Measurements from ENCODE around the gene MAML2.
"Not testable (repeated sequence)": the region's sequence is repeated elsewhere in the genome, so short reads cannot be mapped to it uniquely, and the experiment has no call there.

Gene MAML2

DNA sequence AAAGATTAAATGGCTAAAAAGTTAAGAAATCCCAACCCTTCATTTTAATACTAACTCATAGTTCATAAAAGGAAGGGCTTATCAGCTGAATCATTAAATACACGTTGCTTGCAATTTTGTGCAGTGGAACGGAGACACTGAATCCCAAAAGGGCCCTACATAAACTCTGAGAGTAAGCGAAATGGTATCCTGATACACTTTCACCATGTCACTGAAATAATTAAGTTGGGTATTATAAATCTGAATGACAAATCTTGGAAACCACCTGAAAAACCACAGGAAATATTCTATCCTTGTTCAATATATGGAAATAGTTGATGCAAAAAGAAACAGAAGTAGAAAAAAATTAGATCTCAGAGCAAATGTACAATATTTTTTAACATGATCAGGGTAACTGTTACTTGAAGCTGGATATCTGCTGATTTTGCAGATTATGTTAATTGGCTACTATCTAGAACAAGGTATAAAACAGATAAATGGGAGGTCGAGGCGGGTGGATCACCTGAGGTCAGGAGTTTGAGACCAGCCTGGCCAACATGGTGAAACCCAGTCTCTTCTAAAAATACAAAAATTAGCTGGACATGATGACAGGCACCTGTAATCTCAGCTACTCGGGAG is 55.1 kb downstream of the MAML2 start:
- ATAC-seq (ENCODE audit: insufficient read depth, low read depth) (no peak), DNase-seq (no peak)
- H3K4me1 ChIP-seq (ENCODE audit: insufficient read depth, low read length), result no peaks in the 10 kb centered on the region; the same call in 1 of the 2 replicates
- H3K79me2 ChIP-seq (ENCODE audit: insufficient read depth, low read length), result no peaks in the 10 kb centered on the region
- H4K20me1 ChIP-seq (ENCODE audit: insufficient read depth, low read length), result no peaks in the 10 kb centered on the region
- H3K9me3 ChIP-seq (ENCODE audit: insufficient read depth, low read length, severe bottlenecking), result no peaks in the 10 kb centered on the region
- H3K9ac ChIP-seq (ENCODE audit: low read depth, low read length), result no peak overlapping the region
- H3K27me3 ChIP-seq (ENCODE audit: insufficient read depth, low read length, poor library complexity), result no peaks in the 10 kb centered on the region
- H3K27ac ChIP-seq (ENCODE audit: low read length), result no peak overlapping the region
- H3K4me3 ChIP-seq (ENCODE audit: low read depth in 1 of 2, low read length in 2 of 2), result no peak overlapping the region
- no peak for TF ChIP-seq EZH2 (IDR thresholded peaks at IDR 0.05; ENCODE audit: borderline replicate concordance, low read depth, low read length, severe bottlenecking)
- TF ChIP-seq, protein P1, sequence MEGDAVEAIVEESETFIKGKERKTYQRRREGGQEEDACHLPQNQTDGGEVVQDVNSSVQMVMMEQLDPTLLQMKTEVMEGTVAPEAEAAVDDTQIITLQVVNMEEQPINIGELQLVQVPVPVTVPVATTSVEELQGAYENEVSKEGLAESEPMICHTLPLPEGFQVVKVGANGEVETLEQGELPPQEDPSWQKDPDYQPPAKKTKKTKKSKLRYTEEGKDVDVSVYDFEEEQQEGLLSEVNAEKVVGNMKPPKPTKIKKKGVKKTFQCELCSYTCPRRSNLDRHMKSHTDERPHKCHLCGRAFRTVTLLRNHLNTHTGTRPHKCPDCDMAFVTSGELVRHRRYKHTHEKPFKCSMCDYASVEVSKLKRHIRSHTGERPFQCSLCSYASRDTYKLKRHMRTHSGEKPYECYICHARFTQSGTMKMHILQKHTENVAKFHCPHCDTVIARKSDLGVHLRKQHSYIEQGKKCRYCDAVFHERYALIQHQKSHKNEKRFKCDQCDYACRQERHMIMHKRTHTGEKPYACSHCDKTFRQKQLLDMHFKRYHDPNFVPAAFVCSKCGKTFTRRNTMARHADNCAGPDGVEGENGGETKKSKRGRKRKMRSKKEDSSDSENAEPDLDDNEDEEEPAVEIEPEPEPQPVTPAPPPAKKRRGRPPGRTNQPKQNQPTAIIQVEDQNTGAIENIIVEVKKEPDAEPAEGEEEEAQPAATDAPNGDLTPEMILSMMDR (IDR thresholded peaks at IDR 0.05; ENCODE audit: borderline replicate concordance, extremely low read depth, low read length, poor library complexity, severe bottlenecking), result no peak
- H3K4me2 ChIP-seq (ENCODE audit: insufficient read depth, low read length), result no peak overlapping the region
- H3K36me3 ChIP-seq (ENCODE audit: insufficient read depth, low read length), result no peaks in the 10 kb centered on the region
- no peak overlapping the region for H2AFZ ChIP-seq (ENCODE audit: low read depth, low read length)

DNA sequence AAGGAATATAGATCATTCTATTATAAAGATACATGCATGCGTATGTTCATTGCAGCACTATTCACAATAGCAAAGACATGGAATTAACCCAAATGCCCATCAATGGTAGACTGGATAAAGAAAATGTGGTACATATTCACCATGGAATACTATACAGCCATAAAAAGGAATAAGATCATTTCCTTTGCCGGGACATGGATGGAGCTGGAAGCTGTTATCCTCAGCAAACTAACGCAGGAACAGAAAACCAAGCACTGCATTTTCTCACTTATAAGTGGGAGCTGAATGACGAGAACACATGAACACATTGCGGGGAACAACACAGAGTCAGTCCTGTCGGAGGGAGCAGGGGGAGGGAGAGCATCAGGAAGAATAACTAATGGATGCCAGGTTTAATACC is 57.0 kb downstream of the MAML2 start:
- not testable (repeated sequence) for H3K4me3 ChIP-seq (ENCODE audit: low read depth in 1 of 2, low read length in 2 of 2); H3K4me2 ChIP-seq (ENCODE audit: insufficient read depth, low read length); H3K9ac ChIP-seq (ENCODE audit: low read depth, low read length); H3K27me3 ChIP-seq (ENCODE audit: insufficient read depth, low read length, poor library complexity); H3K36me3 ChIP-seq (ENCODE audit: insufficient read depth, low read length); H3K4me1 ChIP-seq (ENCODE audit: insufficient read depth, low read length); H4K20me1 ChIP-seq (ENCODE audit: insufficient read depth, low read length); H3K79me2 ChIP-seq (ENCODE audit: insufficient read depth, low read length); H3K9me3 ChIP-seq (ENCODE audit: insufficient read depth, low read length, severe bottlenecking); ATAC-seq (ENCODE audit: insufficient read depth, low read depth); H3K27ac ChIP-seq (ENCODE audit: low read length); DNase-seq; H2AFZ ChIP-seq (ENCODE audit: low read depth, low read length)

DNA sequence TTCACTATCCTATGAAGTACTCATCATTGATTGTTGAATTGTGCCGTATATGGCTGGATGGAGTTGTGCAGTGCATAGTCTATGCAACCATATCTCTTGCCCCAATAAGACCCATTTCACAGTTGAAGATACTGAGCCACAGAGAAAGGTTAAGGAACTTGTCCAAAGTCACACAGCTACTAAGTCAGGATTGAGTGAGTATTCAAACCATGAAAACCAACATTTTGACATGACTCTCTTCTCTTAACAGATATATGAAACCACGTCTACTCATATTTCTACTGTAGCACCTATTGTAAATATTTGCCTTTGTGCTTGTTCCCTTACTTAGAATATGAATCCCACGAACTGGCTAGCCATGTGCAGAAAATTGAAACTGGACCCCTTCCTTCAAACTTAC is 58.1 kb downstream of the MAML2 start:
- Histone ChIP-seq H3K4me2 (ENCODE audit: insufficient read depth, low read length) (no peak overlapping the region), H3K36me3 (ENCODE audit: insufficient read depth, low read length) (no peaks in the 10 kb centered on the region), H3K9ac (ENCODE audit: low read depth, low read length) (no peak overlapping the region), H4K20me1 (ENCODE audit: insufficient read depth, low read length) (no peaks in the 10 kb centered on the region), H3K27me3 (ENCODE audit: insufficient read depth, low read length, poor library complexity) (no peaks in the 10 kb centered on the region), H2AFZ (ENCODE audit: low read depth, low read length) (no peak overlapping the region), H3K9me3 (ENCODE audit: insufficient read depth, low read length, severe bottlenecking) (no peaks in the 10 kb centered on the region), H3K4me1 (ENCODE audit: insufficient read depth, low read length) (no peaks in the 10 kb centered on the region), H3K79me2 (ENCODE audit: insufficient read depth, low read length) (no peaks in the 10 kb centered on the region), H3K4me3 (ENCODE audit: low read depth in 1 of 2, low read length in 2 of 2) (no peak overlapping the region), H3K27ac (ENCODE audit: low read length) (no peak overlapping the region)
- no peak for ATAC-seq (ENCODE audit: insufficient read depth, low read depth)
- TF ChIP-seq, protein P1 (IDR thresholded peaks at IDR 0.05; ENCODE audit: borderline replicate concordance, extremely low read depth, low read length, poor library complexity, severe bottlenecking), result no peak
- DNase-seq, result no peak

DNA sequence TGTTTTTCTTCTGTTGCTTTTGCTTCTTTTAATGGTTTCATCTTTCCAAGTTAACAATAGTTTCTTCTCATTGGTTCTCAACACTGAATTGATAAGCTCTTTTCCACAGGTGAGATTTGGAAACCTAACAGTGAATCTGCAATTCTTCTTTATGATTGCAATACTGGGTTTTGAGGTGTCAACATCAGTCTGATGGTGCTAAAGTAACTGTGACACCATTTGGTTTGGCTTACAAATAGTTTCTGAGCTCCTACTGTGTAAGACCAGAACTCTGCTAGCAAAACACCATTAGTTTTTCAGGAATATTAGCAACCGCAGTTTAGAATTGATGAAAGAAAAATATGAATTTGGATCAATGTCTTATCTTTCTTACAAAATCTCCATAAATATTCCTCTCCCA is 58.6 kb downstream of the MAML2 start:
- H3K79me2 ChIP-seq (ENCODE audit: insufficient read depth, low read length), result no peaks in the 10 kb centered on the region
- no peaks in the 10 kb centered on the region for H3K4me1 ChIP-seq (ENCODE audit: insufficient read depth, low read length)
- H3K9ac ChIP-seq (ENCODE audit: low read depth, low read length), result no peak overlapping the region
- H3K27me3 ChIP-seq (ENCODE audit: insufficient read depth, low read length, poor library complexity), result no peaks in the 10 kb centered on the region
- no peak overlapping the region for H3K4me2 ChIP-seq (ENCODE audit: insufficient read depth, low read length)
- TF ChIP-seq, protein P1 (IDR thresholded peaks at IDR 0.05; ENCODE audit: borderline replicate concordance, extremely low read depth, low read length, poor library complexity, severe bottlenecking), result no peak
- TF ChIP-seq EZH2 (IDR thresholded peaks at IDR 0.05; ENCODE audit: borderline replicate concordance, low read depth, low read length, severe bottlenecking), result no peak
- H3K36me3 ChIP-seq (ENCODE audit: insufficient read depth, low read length), result no peaks in the 10 kb centered on the region
- no peak overlapping the region for H2AFZ ChIP-seq (ENCODE audit: low read depth, low read length)
- DNase-seq, result no peak
- no peak overlapping the region for H3K4me3 ChIP-seq (ENCODE audit: low read depth in 1 of 2, low read length in 2 of 2)
- no peak for ATAC-seq (ENCODE audit: insufficient read depth, low read depth)
- no peaks in the 10 kb centered on the region for H3K9me3 ChIP-seq (ENCODE audit: insufficient read depth, low read length, severe bottlenecking)
- no peak overlapping the region for H3K27ac ChIP-seq (ENCODE audit: low read length)
- H4K20me1 ChIP-seq (ENCODE audit: insufficient read depth, low read length), result no peaks in the 10 kb centered on the region

Measured in DND-41 (cell line).